ENCODE measurements around the gene LY6G6C.
A peak's percentile ranks its signal among the peaks of the same experiment; 100 is the strongest.

The LY6G6C gene

GRCh38 chr6:31742894-31743293 is 21.3 kb upstream of the LY6G6C start:
- H3K27ac ChIP-seq (ENCODE audit: poor library complexity, severe bottlenecking), result no peak overlapping the region
- peaks cover 43% of the 10 kb centered on the region for H3K36me3 ChIP-seq (ENCODE audit: low read depth)
- TF ChIP-seq CTCF (IDR thresholded peaks at IDR 0.05; ENCODE audit: poor library complexity, severe bottlenecking), result no peak
- peaks cover 16% of the 10 kb centered on the region for H3K4me1 ChIP-seq (ENCODE audit: insufficient read depth, poor library complexity, severe bottlenecking)
- ATAC-seq (ENCODE audit: low read depth), result no peak
- no peaks in the 10 kb centered on the region for H3K9me3 ChIP-seq (ENCODE audit: severe bottlenecking)
- DNase-seq (ENCODE audit: low spot score), result no peak
- H3K4me3 ChIP-seq (ENCODE audit: severe bottlenecking), result no peak overlapping the region
- H3K27me3 ChIP-seq (ENCODE audit: insufficient read depth, poor library complexity, severe bottlenecking), result no peaks in the 10 kb centered on the region

- no peak overlapping the region for H3K27ac ChIP-seq (ENCODE audit: poor library complexity, severe bottlenecking)
- no peak overlapping the region for H3K4me3 ChIP-seq (ENCODE audit: severe bottlenecking)
- H3K27me3 ChIP-seq (ENCODE audit: insufficient read depth, poor library complexity, severe bottlenecking), result no peaks in the 10 kb centered on the region
- H3K4me1 ChIP-seq (ENCODE audit: insufficient read depth, poor library complexity, severe bottlenecking), result peaks cover 24% of the 10 kb centered on the region
- TF ChIP-seq CTCF (IDR thresholded peaks at IDR 0.05; ENCODE audit: poor library complexity, severe bottlenecking), result no peak
- no peak for ATAC-seq (ENCODE audit: low read depth)
- peaks cover 37% of the 10 kb centered on the region for H3K36me3 ChIP-seq (ENCODE audit: low read depth)
- no peak for DNase-seq (ENCODE audit: low spot score)
- H3K9me3 ChIP-seq (ENCODE audit: severe bottlenecking), result no peaks in the 10 kb centered on the region
Observed at GRCh38 chr6:31741815-31742214, 20.3 kb upstream of the LY6G6C start.

GRCh38 chr6:31740397-31741223 is 19.1 kb upstream of the LY6G6C start:
- Histone ChIP-seq H3K27ac (ENCODE audit: poor library complexity, severe bottlenecking) (peak overlapping the region; percentile 93), H3K27me3 (ENCODE audit: insufficient read depth, poor library complexity, severe bottlenecking) (no peaks in the 10 kb centered on the region), H3K36me3 (ENCODE audit: low read depth) (peaks cover 32% of the 10 kb centered on the region), H3K4me3 (ENCODE audit: severe bottlenecking) (peak overlapping the region; percentile 61), H3K9me3 (ENCODE audit: severe bottlenecking) (no peaks in the 10 kb centered on the region), H3K4me1 (ENCODE audit: insufficient read depth, poor library complexity, severe bottlenecking) (peaks cover 28% of the 10 kb centered on the region)
- no peak for ATAC-seq (ENCODE audit: low read depth)
- no peak for TF ChIP-seq CTCF (IDR thresholded peaks at IDR 0.05; ENCODE audit: poor library complexity, severe bottlenecking)
- DNase-seq (ENCODE audit: low spot score), result no peak

GRCh38 chr6:31739639-31740396 is 18.3 kb upstream of the LY6G6C start, which contains the start of gene MSH5:
TSS of gene MSH5 (plus strand) at chr6:31740005. CDS start at chr6:31740467, 462 bp downstream.
- H3K4me3 ChIP-seq (ENCODE audit: severe bottlenecking), result peak within 1 kb of the TSS; percentile 61
- H3K27ac ChIP-seq (ENCODE audit: poor library complexity, severe bottlenecking), result peak within 1 kb of the TSS; percentile 93
- DNase-seq (ENCODE audit: low spot score), result peak; percentile 99

More at GRCh38 chr6:31739639-31740396, 18.3 kb upstream of the LY6G6C start, which contains the start of gene MSH5:
- Histone ChIP-seq H3K4me1 (ENCODE audit: insufficient read depth, poor library complexity, severe bottlenecking) (peaks cover 28% of the 10 kb centered on the region), H3K9me3 (ENCODE audit: severe bottlenecking) (no peaks in the 10 kb centered on the region), H3K27me3 (ENCODE audit: insufficient read depth, poor library complexity, severe bottlenecking) (no peaks in the 10 kb centered on the region), H3K36me3 (ENCODE audit: low read depth) (peaks cover 31% of the 10 kb centered on the region)
- ATAC-seq (ENCODE audit: low read depth), result peak; percentile 89
- no peak for TF ChIP-seq CTCF (IDR thresholded peaks at IDR 0.05; ENCODE audit: poor library complexity, severe bottlenecking)

Measured in RWPE2 (cell line).